CD14-positive monocyte (primary cell): ENCODE data around the gene PTGFRN. TPM values are rescaled to one million over a fixed set of nuclear protein-coding genes. Genes with fewer than 3 reads are reported as not detected.
A peak's percentile ranks its signal among the peaks of the same experiment; 100 is the strongest.

Source experiments
- DNase-seq, 3 donors: peaks; one replicate each; pipeline ENCODE4 v3.0.0-alpha.2; 2011 to 2022
- H2AFZ ChIP-seq: 2 replicates; pipeline ENCODE4 v1.6.0; 2012; ENCODE audit warnings: mild to moderate bottlenecking, low read depth, low read length, inconsistent platforms; ENCODE audit not compliant: insufficient read depth, poor library complexity, severe bottlenecking
- H3K27ac ChIP-seq, 2 donors: 1 replicate in 1 of 2; 2 replicates in 1 of 2; pipeline ENCODE4 v1.5.1; 2012 to 2013; ENCODE audit warnings: low read length in 2 of 2, control low read depth in 1 of 2, inconsistent platforms in 1 of 2, low read depth in 1 of 2, mild to moderate bottlenecking in 1 of 2
- H3K27me3 ChIP-seq, 2 donors: one replicate each; pipeline versions ENCODE4 v1.6.0 to v1.6.1; 2011 to 2013; ENCODE audit warnings: low read length in 2 of 2; ENCODE audit not compliant: control insufficient read depth in 2 of 2, insufficient read depth in 2 of 2
- H3K36me3 ChIP-seq, 2 donors: replicated peaks in 1 of 2; 1 replicate in 1 of 2; 2 replicates in 1 of 2; pipeline versions ENCODE4 v1.5.1 to v1.6.1; 2012 to 2013; ENCODE audit warnings: low read length in 2 of 2, control low read depth in 1 of 2, inconsistent platforms in 1 of 2, mild to moderate bottlenecking in 1 of 2; ENCODE audit not compliant: insufficient read depth in 2 of 2, control insufficient read depth in 1 of 2
- H3K4me1 ChIP-seq, 2 donors: 1 replicate in 1 of 2; 2 replicates in 1 of 2; pipeline versions ENCODE4 v1.5.1 to v1.6.1; 2012 to 2013; ENCODE audit warnings: low read length in 2 of 2, control low read depth in 1 of 2, inconsistent platforms in 1 of 2, mild to moderate bottlenecking in 1 of 2, moderate library complexity in 1 of 2; ENCODE audit not compliant: insufficient read depth in 2 of 2, control insufficient read depth in 1 of 2
- H3K4me2 ChIP-seq: replicated peaks from 2 replicates; pipeline ENCODE3; 2012; ENCODE audit warnings: low read length, moderate library complexity, mild to moderate bottlenecking; ENCODE audit not compliant: poor library complexity, severe bottlenecking; ENCODE audit errors: extremely low read depth
- H3K4me3 ChIP-seq, 3 experiments: fragments of 200-600 bp in 1 of 3; sonication (generic) in 1 of 3; replicated peaks in 1 of 3; 1 replicate in 2 of 3; 2 replicates in 1 of 3; pipeline ENCODE4 v1.5.1; 2011 to 2013; ENCODE audit warnings: low read length in 3 of 3, mild to moderate bottlenecking in 3 of 3, control low read depth in 2 of 3, low read depth in 2 of 3, inconsistent platforms in 1 of 3, moderate library complexity in 1 of 3
- H3K79me2 ChIP-seq: 2 replicates; pipeline ENCODE4 v1.6.0; 2012; ENCODE audit warnings: mild to moderate bottlenecking, control low read depth, inconsistent platforms, low read length, moderate library complexity; ENCODE audit not compliant: insufficient read depth
- H3K9ac ChIP-seq: 2 replicates; pipeline ENCODE4 v1.6.0; 2017; ENCODE audit warnings: low read length, mild to moderate bottlenecking; ENCODE audit not compliant: insufficient read depth, poor library complexity, severe bottlenecking
- H3K9me3 ChIP-seq, 2 donors: replicated peaks in 1 of 2; 1 replicate in 1 of 2; 2 replicates in 1 of 2; pipeline versions ENCODE4 v1.5.1 to v1.6.1; 2012 to 2013; ENCODE audit warnings: low read length in 2 of 2, control low read depth in 1 of 2; ENCODE audit not compliant: control insufficient read depth in 1 of 2, insufficient read depth in 1 of 2
- H4K20me1 ChIP-seq: 2 replicates; pipeline ENCODE4 v1.6.0; 2012; ENCODE audit warnings: mild to moderate bottlenecking, low read length, control low read depth, moderate library complexity; ENCODE audit not compliant: insufficient read depth
- H3K27ac Mint-ChIP-seq, 7 donors: one replicate each; pipeline ENCODE4 v1.8.0; 2020; ENCODE audit warnings: mild to moderate bottlenecking in 7 of 7, mixed read lengths in 7 of 7, moderate library complexity in 6 of 7, inconsistent platforms in 2 of 7
- H3K27me3 Mint-ChIP-seq, 3 donors: one replicate each; pipeline ENCODE4 v1.8.0; 2021 to 2022; ENCODE audit warnings: low read depth in 3 of 3, mild to moderate bottlenecking in 3 of 3, mixed read lengths in 3 of 3, moderate library complexity in 3 of 3, inconsistent platforms in 1 of 3
- H3K36me3 Mint-ChIP-seq, 2 donors: one replicate each; pipeline ENCODE4 v1.8.0; 2020; ENCODE audit warnings: mixed read lengths in 2 of 2, inconsistent platforms in 1 of 2, mild to moderate bottlenecking in 1 of 2
- H3K4me1 Mint-ChIP-seq: one replicate; pipeline ENCODE4 v1.8.0; 2020; ENCODE audit warnings: mild to moderate bottlenecking, mixed read lengths
- H3K4me3 Mint-ChIP-seq, 2 donors: one replicate each; pipeline ENCODE4 v1.8.0; 2020; ENCODE audit warnings: mild to moderate bottlenecking in 2 of 2, mixed read lengths in 2 of 2, moderate library complexity in 1 of 2
- H3K9me3 Mint-ChIP-seq, 7 donors: one replicate each; pipeline ENCODE4 v1.8.0; 2020 to 2022; ENCODE audit warnings: mixed read lengths in 7 of 7, mild to moderate bottlenecking in 6 of 7, moderate library complexity in 6 of 7, inconsistent platforms in 2 of 7
- WGBS: methylation state at CpG from one replicate; pipeline ENCODE4 v1.1.5; 2013; ENCODE audit warnings: missing lambda C conversion rate; ENCODE audit not compliant: insufficient coverage; 5-methylcytosine and 5-hydroxymethylcytosine counted together
- intact Hi-C, 2 donors: fragments of 100-400 bp; cut with micrococcal nuclease; formaldehyde crosslinking; loops; one replicate each; pipeline versions ENCODE4 v1.15.0 to v1.15.1; 2023
- polyA plus RNA-seq, 3 donors: library from polyadenylated mRNA; depleted of rRNA in 1 of 3; unstranded in 2 of 3; stranded (reverse) in 1 of 3; fragments of 300-500 nt in 2 of 3; fragments of >200 nt in 1 of 3; fragmentation: Illumina TruSeq in 2 of 3; gene quantifications; 1 replicate in 2 of 3; 2 replicates in 1 of 3; pipeline ENCODE4 v1.2.3, GENCODE V29; 2012 to 2021
- TF ChIP-seq, protein P1 (sequence below): fragments of 200-600 bp; IDR thresholded peaks from one replicate; pipeline ENCODE4 v1.8.0; 2022; ENCODE audit warnings: antibody characterized with exemption, mild to moderate bottlenecking

PTGFRN gene
- polyA plus RNA-seq, 3 donors, result 1.5 to 2.9 (median 1.6) TPM

DNA sequence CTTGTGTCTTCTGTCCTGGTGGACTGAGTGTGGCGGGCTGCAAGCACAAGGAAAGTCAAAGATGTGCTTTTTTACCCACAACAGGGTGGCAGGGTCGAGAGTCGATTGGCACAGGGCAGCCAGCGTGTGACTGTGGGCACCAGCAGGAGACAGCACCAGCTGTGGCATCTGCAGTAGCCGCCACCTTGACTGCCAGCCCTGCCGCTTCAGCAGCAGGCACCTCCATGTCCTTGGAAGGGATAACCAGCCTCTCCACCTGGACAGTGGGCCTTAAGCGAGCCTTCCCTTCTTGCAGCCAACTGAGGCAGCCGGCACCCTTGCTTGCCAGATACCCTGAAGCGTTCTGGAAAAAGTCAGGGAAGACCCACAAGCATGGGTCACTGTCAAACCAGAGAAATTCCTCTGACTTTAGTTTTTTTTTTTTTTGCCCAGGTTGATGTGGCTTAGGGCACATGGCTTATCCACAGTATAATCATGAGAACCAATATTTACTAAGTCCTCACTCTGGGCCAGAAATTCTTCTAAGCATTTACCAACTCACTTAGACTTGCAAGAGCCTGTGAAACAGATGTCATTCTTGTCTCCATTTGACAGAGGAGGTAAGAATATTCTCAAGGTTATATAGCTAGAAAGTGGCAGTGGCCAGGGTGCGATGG, 30.1 kb upstream of the PTGFRN start:
- Mint-ChIP-seq H3K27ac (no peak overlapping the region), H3K9me3 (peaks cover 0 to 2% (median 0%) of the 10 kb centered on the region in 7 donors), H3K27me3 (peaks cover 0 to 3% (median 0%) of the 10 kb centered on the region in 3 donors), H3K36me3 (no peaks in the 10 kb centered on the region), H3K4me1 (peaks cover 22% of the 10 kb centered on the region), H3K4me3 (no peak overlapping the region)
- Histone ChIP-seq H3K9ac (no peak overlapping the region), H3K4me1 (peaks cover 33 to 53% of the 10 kb centered on the region in 2 donors), H3K9me3 (no peaks in the 10 kb centered on the region), H3K79me2 (no peaks in the 10 kb centered on the region), H4K20me1 (no peaks in the 10 kb centered on the region), H3K4me3 (peak overlapping the region in 1 of 3 experiments; percentile 57), H3K36me3 (no peaks in the 10 kb centered on the region), H3K4me2 (peak overlapping the region; percentile 45), H2AFZ (peak overlapping the region; percentile 75), H3K27ac (no peak overlapping the region), H3K27me3 (no peaks in the 10 kb centered on the region)
- no peak for DNase-seq
- WGBS, result 50% methylated on average over 9 of the region's 10 CpGs
- TF ChIP-seq, protein P1, sequence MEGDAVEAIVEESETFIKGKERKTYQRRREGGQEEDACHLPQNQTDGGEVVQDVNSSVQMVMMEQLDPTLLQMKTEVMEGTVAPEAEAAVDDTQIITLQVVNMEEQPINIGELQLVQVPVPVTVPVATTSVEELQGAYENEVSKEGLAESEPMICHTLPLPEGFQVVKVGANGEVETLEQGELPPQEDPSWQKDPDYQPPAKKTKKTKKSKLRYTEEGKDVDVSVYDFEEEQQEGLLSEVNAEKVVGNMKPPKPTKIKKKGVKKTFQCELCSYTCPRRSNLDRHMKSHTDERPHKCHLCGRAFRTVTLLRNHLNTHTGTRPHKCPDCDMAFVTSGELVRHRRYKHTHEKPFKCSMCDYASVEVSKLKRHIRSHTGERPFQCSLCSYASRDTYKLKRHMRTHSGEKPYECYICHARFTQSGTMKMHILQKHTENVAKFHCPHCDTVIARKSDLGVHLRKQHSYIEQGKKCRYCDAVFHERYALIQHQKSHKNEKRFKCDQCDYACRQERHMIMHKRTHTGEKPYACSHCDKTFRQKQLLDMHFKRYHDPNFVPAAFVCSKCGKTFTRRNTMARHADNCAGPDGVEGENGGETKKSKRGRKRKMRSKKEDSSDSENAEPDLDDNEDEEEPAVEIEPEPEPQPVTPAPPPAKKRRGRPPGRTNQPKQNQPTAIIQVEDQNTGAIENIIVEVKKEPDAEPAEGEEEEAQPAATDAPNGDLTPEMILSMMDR, result no peak
- intact Hi-C loops, result no loop called here

DNA sequence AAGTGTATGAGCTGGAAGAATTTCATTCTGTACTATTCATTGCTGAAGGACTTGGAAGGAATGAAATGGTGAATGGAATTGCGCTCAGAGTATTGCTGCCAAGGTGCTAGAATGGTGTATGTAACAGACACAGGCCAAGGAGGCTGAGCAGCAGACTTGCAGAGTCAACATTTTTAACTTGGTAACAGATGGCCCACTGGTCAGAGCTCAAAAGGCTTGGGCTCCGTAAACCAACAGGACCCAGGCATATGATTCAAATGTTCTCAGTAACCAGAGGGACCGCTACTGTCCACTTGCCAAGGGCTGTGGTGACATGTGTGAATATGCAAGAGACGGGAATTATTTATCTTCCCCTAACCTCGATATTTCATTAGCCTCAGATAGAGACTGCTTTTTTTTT, 28.8 kb upstream of the PTGFRN start:
- H2AFZ ChIP-seq, result no peak overlapping the region
- no peak overlapping the region for H3K4me2 ChIP-seq
- no peaks in the 10 kb centered on the region for H3K27me3 ChIP-seq
- Mint-ChIP-seq H3K27ac (no peak overlapping the region), H3K36me3 (no peaks in the 10 kb centered on the region), H3K4me3 (no peak overlapping the region), H3K4me1 (peaks cover 12% of the 10 kb centered on the region), H3K9me3 (no peaks in the 10 kb centered on the region), H3K27me3 (peaks cover 0 to 1% (median 0%) of the 10 kb centered on the region in 3 donors)
- no peaks in the 10 kb centered on the region for H3K9me3 ChIP-seq
- no peaks in the 10 kb centered on the region for H3K36me3 ChIP-seq
- no peaks in the 10 kb centered on the region for H4K20me1 ChIP-seq
- H3K4me1 ChIP-seq, result peaks cover 31 to 41% of the 10 kb centered on the region in 2 donors
- no peaks in the 10 kb centered on the region for H3K79me2 ChIP-seq
- 100% methylated on average over 2 of the region's 5 CpGs for WGBS
- no peak for DNase-seq
- no peak overlapping the region for H3K27ac ChIP-seq
- no peak overlapping the region for H3K4me3 ChIP-seq
- TF ChIP-seq, protein P1, result no peak
- no peak overlapping the region for H3K9ac ChIP-seq
- intact Hi-C loops, result no loop called here
